GM12878 (cell line): ENCODE data around the gene IL27RA. TPM values are rescaled to one million over a fixed set of nuclear protein-coding genes. Genes with fewer than 3 reads are reported as not detected.

Experiments
- BACH1 ChIP-seq: fragments of 450-650 bp; IDR thresholded peaks from 2 replicates; pipeline ENCODE4 v1.6.1; 2017; ENCODE audit warnings: mild to moderate bottlenecking, borderline replicate concordance
- CBX5 ChIP-seq: sonication (generic); IDR thresholded peaks from 2 replicates; pipeline ENCODE4 v1.6.1; 2016; ENCODE audit warnings: low read depth, moderate library complexity, mild to moderate bottlenecking, inconsistent platforms
- EP300 ChIP-seq, 2 experiments: fragments of 150-350 bp in 1 of 2; IDR thresholded peaks; 2 replicates each; pipeline ENCODE4 v1.6.1; 2011 to 2012; ENCODE audit warnings: low read depth in 2 of 2, low read length in 2 of 2, borderline replicate concordance in 1 of 2, improper control_type of control experiment in 1 of 2, inconsistent platforms in 1 of 2; ENCODE audit not compliant: control insufficient read depth in 1 of 2
- IKZF2 ChIP-seq, 2 experiments: fragments of 450-650 bp; IDR thresholded peaks; 2 replicates each; pipeline ENCODE4 v1.6.1; 2017; ENCODE audit warnings: mild to moderate bottlenecking in 2 of 2, moderate library complexity in 2 of 2
- JUND ChIP-seq: IDR thresholded peaks from 2 replicates; pipeline ENCODE4 v1.6.1; 2012; ENCODE audit warnings: low read depth, mild to moderate bottlenecking, low read length, improper control_type of control experiment, moderate library complexity
- KLF5 ChIP-seq: fragments of 450-650 bp; IDR thresholded peaks from 2 replicates; pipeline ENCODE4 v1.6.1; 2014; ENCODE audit warnings: mild to moderate bottlenecking; ENCODE audit not compliant: partially characterized antibody
- NRF1 ChIP-seq: conservative IDR thresholded peaks from 2 replicates; pipeline ENCODE4 v1.6.1; 2011; ENCODE audit warnings: mild to moderate bottlenecking, low read depth, low read length, improper control_type of control experiment
- POLR2A ChIP-seq: IDR thresholded peaks from 2 replicates; pipeline ENCODE4 v1.6.1; 2011; ENCODE audit warnings: low read depth, mild to moderate bottlenecking, low read length
- RAD21 ChIP-seq: IDR thresholded peaks from 2 replicates; pipeline ENCODE4 v1.6.1; 2011; ENCODE audit warnings: mild to moderate bottlenecking, low read depth, low read length, moderate library complexity; ENCODE audit not compliant: insufficient read depth
- SP1 ChIP-seq: IDR thresholded peaks from one replicate; pipeline ENCODE4 v1.6.1; 2011; ENCODE audit warnings: low read depth, low read length
- TCF12 ChIP-seq: IDR thresholded peaks from 2 replicates; pipeline ENCODE4 v1.6.1; 2011; ENCODE audit warnings: low read depth, mild to moderate bottlenecking, low read length
- YY1 ChIP-seq: IDR thresholded peaks from 2 replicates; pipeline ENCODE4 v1.6.1; 2011; ENCODE audit warnings: low read depth, mild to moderate bottlenecking, low read length
- ZNF207 ChIP-seq: fragments of 450-650 bp; IDR thresholded peaks from 2 replicates; pipeline ENCODE4 v1.6.1; 2014; ENCODE audit warnings: antibody characterized with exemption, mild to moderate bottlenecking, borderline replicate concordance
- ZNF622 ChIP-seq: fragments of 450-650 bp; IDR thresholded peaks from 2 replicates; pipeline ENCODE4 v1.6.1; 2017; ENCODE audit warnings: mild to moderate bottlenecking, inconsistent platforms
- polyA plus RNA-seq, 11 experiments: library from polyadenylated mRNA; depleted of rRNA in 4 of 11; unstranded in 6 of 11; stranded (reverse) in 5 of 11; fragments of >200 nt; fragmentation: Nextera tagmentation in 4 of 11; fragmentation: Illumina TruSeq in 1 of 11; extraction: Ambion mirVana in 4 of 11; extraction: Trizol in 1 of 11; gene quantifications; 1 replicate in 1 of 11; 2 replicates in 10 of 11; pipeline versions ENCODE4 v1.2.1 to v1.2.3, GENCODE V29; 2011 to 2016; ENCODE audit warnings: inconsistent platforms in 2 of 11, missing spikeins in 2 of 11, low read depth in 1 of 11
- total RNA-seq, 4 experiments: library from RNA; depleted of rRNA in 3 of 4; stranded (reverse); fragments of >200 nt in 3 of 4; fragmentation: Illumina TruSeq in 1 of 4; extraction: Trizol in 1 of 4; gene quantifications; 2 replicates each; pipeline versions ENCODE4 v1.2.1 to v1.2.3, GENCODE V29; 2013 to 2021
- TF ChIP-seq, protein P1 (sequence below): fragments of 450-650 bp; IDR thresholded peaks from 2 replicates; pipeline ENCODE4 v1.6.1; 2017; ENCODE audit warnings: mild to moderate bottlenecking, moderate library complexity
- TF ChIP-seq, protein P2 (sequence below): fragments of 450-650 bp; formaldehyde crosslinking; IDR thresholded peaks from 2 replicates; pipeline ENCODE4 v1.4.0; 2022; ENCODE audit warnings: mild to moderate bottlenecking, moderate library complexity
- TF ChIP-seq, protein P3 (sequence below): IDR thresholded peaks from 2 replicates; pipeline ENCODE4 v1.6.1; 2011; ENCODE audit warnings: low read depth, mild to moderate bottlenecking, low read length, moderate library complexity, borderline replicate concordance; ENCODE audit errors: extremely low read depth
- TF ChIP-seq, protein P4 (sequence below): fragments of 450-650 bp; IDR thresholded peaks from 2 replicates; pipeline ENCODE4 v1.6.1; 2014; ENCODE audit warnings: mild to moderate bottlenecking

The IL27RA gene
- total and polyA plus RNA-seq, 10 of the 15 experiments (the other 5 are each of a cell fraction or from before 2014, with no cell fraction given): 8.4 to 63.5 (median 41.2) TPM

DNA sequence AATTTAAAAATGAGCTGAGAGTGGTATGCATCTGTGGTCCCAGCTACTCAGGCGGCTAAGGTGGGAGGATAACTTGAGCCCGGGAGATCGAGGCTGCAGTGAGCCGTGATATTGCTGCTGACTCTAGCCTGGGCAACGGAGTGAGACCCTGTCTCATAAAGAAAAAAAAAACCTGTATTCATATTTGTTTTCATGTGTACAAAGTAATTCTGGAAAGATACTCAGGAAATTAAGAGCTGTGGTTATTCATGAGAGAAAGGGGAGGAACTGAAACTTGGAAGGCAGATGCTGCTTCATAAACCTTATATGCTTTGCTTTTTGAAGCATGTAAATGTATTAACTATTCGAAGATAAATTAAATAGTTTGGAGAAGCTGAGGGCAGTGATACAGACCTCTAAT lies 12.5 kb upstream of the IL27RA start (continued):
- TF ChIP-seq, protein P1, sequence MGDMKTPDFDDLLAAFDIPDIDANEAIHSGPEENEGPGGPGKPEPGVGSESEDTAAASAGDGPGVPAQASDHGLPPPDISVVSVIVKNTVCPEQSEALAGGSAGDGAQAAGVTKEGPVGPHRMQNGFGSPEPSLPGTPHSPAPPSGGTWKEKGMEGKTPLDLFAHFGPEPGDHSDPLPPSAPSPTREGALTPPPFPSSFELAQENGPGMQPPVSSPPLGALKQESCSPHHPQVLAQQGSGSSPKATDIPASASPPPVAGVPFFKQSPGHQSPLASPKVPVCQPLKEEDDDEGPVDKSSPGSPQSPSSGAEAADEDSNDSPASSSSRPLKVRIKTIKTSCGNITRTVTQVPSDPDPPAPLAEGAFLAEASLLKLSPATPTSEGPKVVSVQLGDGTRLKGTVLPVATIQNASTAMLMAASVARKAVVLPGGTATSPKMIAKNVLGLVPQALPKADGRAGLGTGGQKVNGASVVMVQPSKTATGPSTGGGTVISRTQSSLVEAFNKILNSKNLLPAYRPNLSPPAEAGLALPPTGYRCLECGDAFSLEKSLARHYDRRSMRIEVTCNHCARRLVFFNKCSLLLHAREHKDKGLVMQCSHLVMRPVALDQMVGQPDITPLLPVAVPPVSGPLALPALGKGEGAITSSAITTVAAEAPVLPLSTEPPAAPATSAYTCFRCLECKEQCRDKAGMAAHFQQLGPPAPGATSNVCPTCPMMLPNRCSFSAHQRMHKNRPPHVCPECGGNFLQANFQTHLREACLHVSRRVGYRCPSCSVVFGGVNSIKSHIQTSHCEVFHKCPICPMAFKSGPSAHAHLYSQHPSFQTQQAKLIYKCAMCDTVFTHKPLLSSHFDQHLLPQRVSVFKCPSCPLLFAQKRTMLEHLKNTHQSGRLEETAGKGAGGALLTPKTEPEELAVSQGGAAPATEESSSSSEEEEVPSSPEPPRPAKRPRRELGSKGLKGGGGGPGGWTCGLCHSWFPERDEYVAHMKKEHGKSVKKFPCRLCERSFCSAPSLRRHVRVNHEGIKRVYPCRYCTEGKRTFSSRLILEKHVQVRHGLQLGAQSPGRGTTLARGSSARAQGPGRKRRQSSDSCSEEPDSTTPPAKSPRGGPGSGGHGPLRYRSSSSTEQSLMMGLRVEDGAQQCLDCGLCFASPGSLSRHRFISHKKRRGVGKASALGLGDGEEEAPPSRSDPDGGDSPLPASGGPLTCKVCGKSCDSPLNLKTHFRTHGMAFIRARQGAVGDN: no peak
- TF ChIP-seq RAD21: no peak
- no peak for TF ChIP-seq NRF1
- TF ChIP-seq ZNF622: no peak
- no peak for TF ChIP-seq SP1
- TF ChIP-seq, protein P2, sequence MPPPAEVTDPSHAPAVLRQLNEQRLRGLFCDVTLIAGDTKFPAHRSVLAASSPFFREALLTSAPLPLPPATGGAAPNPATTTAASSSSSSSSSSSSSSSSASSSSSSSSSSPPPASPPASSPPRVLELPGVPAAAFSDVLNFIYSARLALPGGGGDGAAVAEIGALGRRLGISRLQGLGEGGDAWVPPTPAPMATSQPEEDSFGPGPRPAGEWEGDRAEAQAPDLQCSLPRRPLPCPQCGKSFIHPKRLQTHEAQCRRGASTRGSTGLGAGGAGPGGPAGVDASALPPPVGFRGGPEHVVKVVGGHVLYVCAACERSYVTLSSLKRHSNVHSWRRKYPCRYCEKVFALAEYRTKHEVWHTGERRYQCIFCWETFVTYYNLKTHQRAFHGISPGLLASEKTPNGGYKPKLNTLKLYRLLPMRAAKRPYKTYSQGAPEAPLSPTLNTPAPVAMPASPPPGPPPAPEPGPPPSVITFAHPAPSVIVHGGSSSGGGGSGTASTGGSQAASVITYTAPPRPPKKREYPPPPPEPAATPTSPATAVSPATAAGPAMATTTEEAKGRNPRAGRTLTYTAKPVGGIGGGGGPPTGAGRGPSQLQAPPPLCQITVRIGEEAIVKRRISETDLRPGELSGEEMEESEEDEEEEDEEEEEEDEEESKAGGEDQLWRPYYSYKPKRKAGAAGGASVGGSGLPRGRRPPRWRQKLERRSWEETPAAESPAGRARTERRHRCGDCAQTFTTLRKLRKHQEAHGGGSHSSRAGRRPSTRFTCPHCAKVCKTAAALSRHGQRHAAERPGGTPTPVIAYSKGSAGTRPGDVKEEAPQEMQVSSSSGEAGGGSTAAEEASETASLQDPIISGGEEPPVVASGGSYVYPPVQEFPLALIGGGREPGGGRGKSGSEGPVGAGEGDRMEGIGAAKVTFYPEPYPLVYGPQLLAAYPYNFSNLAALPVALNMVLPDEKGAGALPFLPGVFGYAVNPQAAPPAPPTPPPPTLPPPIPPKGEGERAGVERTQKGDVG (CRISPR knock-in tag): no peak
- TF ChIP-seq KLF5: no peak
- peak in 1 of 2 experiments; percentile 38; a peak in 1 of 4 replicates for TF ChIP-seq EP300 (IDR thresholded peaks at IDR 0.05; ENCODE audit: borderline replicate concordance in 1 of 2, control insufficient read depth in 1 of 2, low read depth in 2 of 2, low read length in 2 of 2)
- TF ChIP-seq, protein P3, sequence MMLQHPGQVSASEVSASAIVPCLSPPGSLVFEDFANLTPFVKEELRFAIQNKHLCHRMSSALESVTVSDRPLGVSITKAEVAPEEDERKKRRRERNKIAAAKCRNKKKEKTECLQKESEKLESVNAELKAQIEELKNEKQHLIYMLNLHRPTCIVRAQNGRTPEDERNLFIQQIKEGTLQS: no peak
- no peak for TF ChIP-seq CBX5
- TF ChIP-seq JUND: no peak
- TF ChIP-seq, protein P4, sequence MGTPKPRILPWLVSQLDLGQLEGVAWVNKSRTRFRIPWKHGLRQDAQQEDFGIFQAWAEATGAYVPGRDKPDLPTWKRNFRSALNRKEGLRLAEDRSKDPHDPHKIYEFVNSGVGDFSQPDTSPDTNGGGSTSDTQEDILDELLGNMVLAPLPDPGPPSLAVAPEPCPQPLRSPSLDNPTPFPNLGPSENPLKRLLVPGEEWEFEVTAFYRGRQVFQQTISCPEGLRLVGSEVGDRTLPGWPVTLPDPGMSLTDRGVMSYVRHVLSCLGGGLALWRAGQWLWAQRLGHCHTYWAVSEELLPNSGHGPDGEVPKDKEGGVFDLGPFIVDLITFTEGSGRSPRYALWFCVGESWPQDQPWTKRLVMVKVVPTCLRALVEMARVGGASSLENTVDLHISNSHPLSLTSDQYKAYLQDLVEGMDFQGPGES: no peak
- no peak for TF ChIP-seq YY1
- TF ChIP-seq ZNF207: no peak
- no peak for TF ChIP-seq TCF12
- TF ChIP-seq POLR2A: no peak
- no peak for TF ChIP-seq BACH1
- peak; percentile 56 to 62; a peak in 2 of 4 replicates for TF ChIP-seq IKZF2 (IDR thresholded peaks at IDR 0.05)
